Esophagus (tissue), 2 donors: Measurements from ENCODE around the gene DMXL2. TPM values are rescaled to one million over a fixed set of nuclear protein-coding genes. Genes with fewer than 3 reads are reported as not detected.
"Not testable (repeated sequence)": the region's sequence is repeated elsewhere in the genome, so short reads cannot be mapped to it uniquely, and the experiment has no call there.

Source experiments
- H3K27ac ChIP-seq, 2 donors: one replicate each; pipeline ENCODE4 v1.5.1; 2013; ENCODE audit warnings: low read depth in 2 of 2, mild to moderate bottlenecking in 2 of 2, inconsistent platforms in 1 of 2, low read length in 1 of 2, moderate library complexity in 1 of 2
- H3K27me3 ChIP-seq, 2 donors: one replicate each; pipeline ENCODE4 v1.6.1; 2013; ENCODE audit warnings: low read length in 2 of 2, control low read depth in 1 of 2, mild to moderate bottlenecking in 1 of 2; ENCODE audit not compliant: insufficient read depth in 2 of 2, control insufficient read depth in 1 of 2
- H3K36me3 ChIP-seq, 2 donors: one replicate each; pipeline ENCODE4 v1.6.1; 2013; ENCODE audit warnings: low read length in 1 of 2; ENCODE audit not compliant: control insufficient read depth in 2 of 2, insufficient read depth in 2 of 2
- H3K4me1 ChIP-seq, 2 donors: one replicate each; pipeline ENCODE4 v1.6.1; 2013; ENCODE audit warnings: low read length in 1 of 2; ENCODE audit not compliant: control insufficient read depth in 2 of 2, insufficient read depth in 2 of 2
- H3K4me3 ChIP-seq, 2 donors: one replicate each; pipeline ENCODE4 v1.5.1; 2013; ENCODE audit warnings: low read length in 2 of 2, mild to moderate bottlenecking in 2 of 2, low read depth in 1 of 2, moderate library complexity in 1 of 2
- H3K9me3 ChIP-seq, 2 donors: one replicate each; pipeline ENCODE4 v1.6.1; 2013; ENCODE audit warnings: mild to moderate bottlenecking in 2 of 2, low read depth in 1 of 2, low read length in 1 of 2, moderate library complexity in 1 of 2; ENCODE audit not compliant: control insufficient read depth in 2 of 2, insufficient read depth in 1 of 2
- WGBS, 2 donors: extraction: QIAGEN DNeasy Blood & Tissue Kit; methylation state at CpG; one replicate each; pipeline ENCODE4 v1.1.7; 2013; 5-methylcytosine and 5-hydroxymethylcytosine counted together
- polyA plus RNA-seq, 2 donors: library from polyadenylated mRNA; stranded (reverse); fragments of 200-250 nt; gene quantifications; one replicate each; pipeline ENCODE4 v1.2.3, GENCODE V29; 2013
- donor health status: healthy with polysubstance abuse.
- donor health status: Bipolar disorder and iron deficiency.

DMXL2 gene
- polyA plus RNA-seq, 2 donors, result 4.8 to 6.5 TPM

GRCh38 chr15:51652084-51652668, 29.6 kb upstream of the DMXL2 start:
- Histone ChIP-seq H3K4me1 (no peaks in the 10 kb centered on the region), H3K27me3 (no peaks in the 10 kb centered on the region), H3K9me3 (peaks cover 0 to 2% of the 10 kb centered on the region in 2 donors), H3K4me3 (no peak overlapping the region), H3K36me3 (no peaks in the 10 kb centered on the region), H3K27ac (no peak overlapping the region)
- WGBS, 2 donors, result 84 to 88% methylated on average over 5 of the region's 5 CpGs

GRCh38 chr15:51649659-51650521, 27.3 kb upstream of the DMXL2 start:
- no peak overlapping the region for H3K27ac ChIP-seq
- H3K4me3 ChIP-seq, result no peak overlapping the region
- no peaks in the 10 kb centered on the region for H3K27me3 ChIP-seq
- H3K4me1 ChIP-seq, result no peaks in the 10 kb centered on the region
- H3K36me3 ChIP-seq, result no peaks in the 10 kb centered on the region
- no peaks in the 10 kb centered on the region for H3K9me3 ChIP-seq
- 38 to 42% methylated on average over 4 of the region's 4 CpGs for WGBS, 2 donors

GRCh38 chr15:51648643-51649042, 26.1 kb upstream of the DMXL2 start:
- not testable (repeated sequence) for H3K4me3 ChIP-seq, H3K4me1 ChIP-seq, H3K27ac ChIP-seq, H3K9me3 ChIP-seq, H3K27me3 ChIP-seq, H3K36me3 ChIP-seq
- 76 to 79% methylated on average over 4 of the region's 4 CpGs for WGBS, 2 donors

- not testable (repeated sequence) for H3K9me3 ChIP-seq, H3K36me3 ChIP-seq, H3K27ac ChIP-seq, H3K27me3 ChIP-seq, H3K4me3 ChIP-seq, H3K4me1 ChIP-seq
- 86% methylated on average over 1 of the region's 1 CpG; no CpG with 5 or more reads in 1 of the 2 donors for WGBS, 2 donors
Measured at GRCh38 chr15:51648101-51648500, 25.5 kb upstream of the DMXL2 start.

DNA sequence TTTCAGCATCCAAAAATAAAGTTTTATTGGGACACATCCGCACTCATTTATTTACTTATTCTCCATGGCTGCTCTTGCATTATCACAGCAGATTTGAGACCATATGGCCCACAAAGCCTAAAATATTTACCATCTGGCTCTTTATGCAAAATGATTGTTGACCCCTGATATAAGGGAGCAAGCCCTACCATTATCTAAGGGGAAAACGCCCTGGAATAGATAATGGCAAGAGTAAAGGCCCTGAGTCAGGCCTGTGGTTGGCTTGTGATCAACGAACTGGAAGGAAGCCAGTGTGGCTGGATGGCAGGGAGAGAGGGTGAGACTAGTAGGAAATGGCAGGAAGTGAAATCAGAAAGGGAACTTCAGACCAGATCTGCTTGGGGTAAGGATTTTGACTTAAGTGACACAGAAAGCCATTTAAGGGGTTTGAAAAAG, 24.6 kb upstream of the DMXL2 start:
- Histone ChIP-seq H3K4me1 (no peaks in the 10 kb centered on the region), H3K36me3 (no peaks in the 10 kb centered on the region), H3K27me3 (no peaks in the 10 kb centered on the region), H3K4me3 (no peak overlapping the region), H3K27ac (no peak overlapping the region), H3K9me3 (no peaks in the 10 kb centered on the region)
- 49 to 50% methylated on average over 3 of the region's 3 CpGs for WGBS, 2 donors

GRCh38 chr15:51642696-51643095, 20.1 kb upstream of the DMXL2 start:
- Histone ChIP-seq H3K9me3 (no peaks in the 10 kb centered on the region), H3K36me3 (no peaks in the 10 kb centered on the region), H3K27ac (no peak overlapping the region), H3K4me3 (no peak overlapping the region), H3K27me3 (no peaks in the 10 kb centered on the region), H3K4me1 (no peaks in the 10 kb centered on the region)
- WGBS, 2 donors, result 35 to 56% methylated on average over 1 of the region's 1 CpG

- WGBS, 2 donors, result 53 to 56% methylated on average over 4 of the region's 4 CpGs
- Histone ChIP-seq H3K27me3 (no peaks in the 10 kb centered on the region), H3K27ac (no peak overlapping the region), H3K4me1 (no peaks in the 10 kb centered on the region), H3K36me3 (no peaks in the 10 kb centered on the region), H3K4me3 (no peak overlapping the region), H3K9me3 (no peaks in the 10 kb centered on the region)
Measured at GRCh38 chr15:51641490-51642130, 19.0 kb upstream of the DMXL2 start.

DNA sequence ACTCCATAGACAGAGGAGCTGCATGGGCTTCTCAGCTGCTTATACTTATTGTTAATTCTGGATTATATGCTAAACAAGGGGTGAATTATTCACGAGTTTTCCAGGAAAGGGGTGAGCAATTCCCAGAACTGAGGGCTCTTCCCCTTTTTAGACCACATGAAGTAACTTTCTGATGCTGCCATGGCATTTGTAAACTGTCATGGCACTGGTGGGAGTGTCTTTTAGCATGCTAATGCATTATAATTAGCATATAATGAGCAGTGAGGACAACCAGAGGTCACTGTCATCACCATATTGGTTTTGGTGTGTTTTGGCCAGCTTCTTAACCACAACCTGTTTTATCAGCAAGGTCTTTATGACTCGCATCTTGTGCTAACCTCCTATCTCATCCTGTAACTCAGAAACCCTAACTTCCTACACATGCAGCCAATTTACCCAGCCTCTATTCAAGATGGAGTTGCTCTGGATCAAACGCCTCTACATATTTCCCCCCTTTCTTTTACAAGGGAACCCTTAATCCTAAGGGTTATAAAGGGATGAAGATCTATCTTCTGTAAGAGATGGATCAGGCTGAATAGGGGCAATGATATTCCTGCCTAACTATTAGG, 12.1 kb upstream of the DMXL2 start:
- WGBS, 2 donors, result 56 to 61% methylated on average over 3 of the region's 3 CpGs
- H3K27me3 ChIP-seq, result no peaks in the 10 kb centered on the region
- H3K4me1 ChIP-seq, result no peaks in the 10 kb centered on the region
- H3K9me3 ChIP-seq, result no peaks in the 10 kb centered on the region
- H3K27ac ChIP-seq, result no peak overlapping the region
- no peaks in the 10 kb centered on the region for H3K36me3 ChIP-seq
- no peak overlapping the region for H3K4me3 ChIP-seq

DNA sequence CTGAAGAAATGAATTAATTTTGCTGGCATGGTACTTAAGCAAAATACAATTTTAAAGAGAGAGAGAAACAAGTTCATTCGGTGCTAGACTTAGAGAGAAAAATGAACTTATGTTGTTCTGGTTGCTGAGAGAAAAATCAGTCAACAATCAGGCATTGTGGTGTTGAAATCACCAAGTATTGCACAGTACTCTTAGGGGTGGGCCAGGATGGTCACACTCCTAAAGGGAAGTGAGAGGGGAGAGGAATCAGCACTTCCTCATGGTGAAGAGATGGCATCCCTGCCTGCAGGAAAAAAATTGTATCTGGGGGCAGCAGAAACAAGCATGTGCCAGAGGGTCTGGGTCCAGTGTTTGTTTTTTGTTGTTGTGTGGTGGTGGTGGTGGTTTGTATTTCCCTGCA, 7.0 kb upstream of the DMXL2 start:
- 65 to 73% methylated on average over 1 of the region's 1 CpG for WGBS, 2 donors
- Histone ChIP-seq H3K27me3 (no peaks in the 10 kb centered on the region), H3K27ac (no peak overlapping the region), H3K4me1 (no peaks in the 10 kb centered on the region), H3K4me3 (no peak overlapping the region), H3K9me3 (no peaks in the 10 kb centered on the region), H3K36me3 (no peaks in the 10 kb centered on the region)
